Suprapubic skin (tissue), 3 donors: ENCODE results near the gene GRID2.

Experiments
- CTCF ChIP-seq, 2 donors: fragments of 200-600 bp in 1 of 2; fragments of 450-650 bp in 1 of 2; sonication (generic) in 1 of 2; IDR thresholded peaks; one replicate each; pipeline ENCODE4 v1.5.1; 2016 to 2019; ENCODE audit warnings: antibody characterized with exemption in 2 of 2, mild to moderate bottlenecking in 1 of 2, moderate library complexity in 1 of 2
- EP300 ChIP-seq: sonication (generic); formaldehyde crosslinking; IDR thresholded peaks from one replicate; pipeline ENCODE4 v1.6.1; 2017; ENCODE audit warnings: antibody characterized with exemption
- POLR2A ChIP-seq, 2 donors: fragments of 450-650 bp; IDR thresholded peaks; one replicate each; pipeline ENCODE4 v1.6.1; 2017; ENCODE audit warnings: antibody characterized with exemption in 2 of 2, mild to moderate bottlenecking in 2 of 2, moderate library complexity in 2 of 2

GRCh38 chr4:93515208-93515607, 1211.4 kb downstream of the GRID2 start:
- TF ChIP-seq CTCF (IDR thresholded peaks at IDR 0.05) (no peak), POLR2A (IDR thresholded peaks at IDR 0.05) (no peak), EP300 (no peak)
